Transverse colon (tissue), 3 donors: ENCODE measurements around the gene PRKCA.

Experiments
- EP300 ChIP-seq: sonication (generic); formaldehyde crosslinking; IDR thresholded peaks from one replicate; pipeline ENCODE4 v1.6.1; 2017; ENCODE audit warnings: antibody characterized with exemption, low read depth
- TF ChIP-seq, protein P1 (sequence below), 5 experiments: fragments of 200-600 bp in 3 of 5; fragments of 450-650 bp in 2 of 5; sonication (generic) in 3 of 5; IDR thresholded peaks; 1 replicate in 2 of 5; 2 replicates in 3 of 5; pipeline ENCODE4 v1.5.1; 2016 to 2017; ENCODE audit warnings: antibody characterized with exemption in 5 of 5, inconsistent platforms in 3 of 5, mild to moderate bottlenecking in 2 of 5, moderate library complexity in 1 of 5

DNA sequence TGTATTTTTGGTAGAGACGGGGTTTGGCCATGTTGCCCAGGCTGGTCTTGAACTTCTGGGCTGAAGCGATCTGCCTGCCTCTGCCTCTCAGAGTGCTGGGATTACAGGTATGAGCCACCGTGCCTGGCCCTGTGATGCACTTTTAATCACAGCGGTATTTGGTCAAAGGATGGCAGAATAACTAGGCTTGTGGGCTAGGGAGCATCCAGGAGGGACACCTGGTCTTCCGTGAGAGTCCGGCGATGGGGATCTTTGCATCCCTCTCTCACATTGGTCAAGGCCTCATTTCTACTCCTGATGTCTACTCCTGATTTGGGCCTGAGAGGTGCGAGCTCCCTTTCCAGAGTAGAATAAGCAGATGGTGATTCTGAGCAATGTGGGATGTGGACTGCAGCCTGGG is 274.6 kb downstream of the PRKCA start:
- TF ChIP-seq, protein P1, sequence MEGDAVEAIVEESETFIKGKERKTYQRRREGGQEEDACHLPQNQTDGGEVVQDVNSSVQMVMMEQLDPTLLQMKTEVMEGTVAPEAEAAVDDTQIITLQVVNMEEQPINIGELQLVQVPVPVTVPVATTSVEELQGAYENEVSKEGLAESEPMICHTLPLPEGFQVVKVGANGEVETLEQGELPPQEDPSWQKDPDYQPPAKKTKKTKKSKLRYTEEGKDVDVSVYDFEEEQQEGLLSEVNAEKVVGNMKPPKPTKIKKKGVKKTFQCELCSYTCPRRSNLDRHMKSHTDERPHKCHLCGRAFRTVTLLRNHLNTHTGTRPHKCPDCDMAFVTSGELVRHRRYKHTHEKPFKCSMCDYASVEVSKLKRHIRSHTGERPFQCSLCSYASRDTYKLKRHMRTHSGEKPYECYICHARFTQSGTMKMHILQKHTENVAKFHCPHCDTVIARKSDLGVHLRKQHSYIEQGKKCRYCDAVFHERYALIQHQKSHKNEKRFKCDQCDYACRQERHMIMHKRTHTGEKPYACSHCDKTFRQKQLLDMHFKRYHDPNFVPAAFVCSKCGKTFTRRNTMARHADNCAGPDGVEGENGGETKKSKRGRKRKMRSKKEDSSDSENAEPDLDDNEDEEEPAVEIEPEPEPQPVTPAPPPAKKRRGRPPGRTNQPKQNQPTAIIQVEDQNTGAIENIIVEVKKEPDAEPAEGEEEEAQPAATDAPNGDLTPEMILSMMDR (IDR thresholded peaks at IDR 0.05): no peak
- no peak for TF ChIP-seq EP300
